Hematopoietic multipotent progenitor cell (in vitro differentiated cells): ENCODE measurements around the gene VPS72. TPM values are rescaled to one million over a fixed set of nuclear protein-coding genes. Genes with fewer than 3 reads are reported as not detected.
"Not testable (repeated sequence)": the region's sequence is repeated elsewhere in the genome, so short reads cannot be mapped to it uniquely, and the experiment has no call there.

ENCODE experiments used
- DNase-seq, 3 donors: peaks; one replicate each; pipeline ENCODE4 v3.0.0-alpha.2; 2011 to 2015; ENCODE audit warnings: low read depth in 2 of 3, low spot score in 2 of 3
- total RNA-seq: library from RNA; depleted of rRNA; stranded (reverse); fragments of >200 nt; gene quantifications from one replicate; pipeline ENCODE4 v1.2.3, GENCODE V29; 2012

Gene VPS72
- 43.4 TPM for total RNA-seq

DNA sequence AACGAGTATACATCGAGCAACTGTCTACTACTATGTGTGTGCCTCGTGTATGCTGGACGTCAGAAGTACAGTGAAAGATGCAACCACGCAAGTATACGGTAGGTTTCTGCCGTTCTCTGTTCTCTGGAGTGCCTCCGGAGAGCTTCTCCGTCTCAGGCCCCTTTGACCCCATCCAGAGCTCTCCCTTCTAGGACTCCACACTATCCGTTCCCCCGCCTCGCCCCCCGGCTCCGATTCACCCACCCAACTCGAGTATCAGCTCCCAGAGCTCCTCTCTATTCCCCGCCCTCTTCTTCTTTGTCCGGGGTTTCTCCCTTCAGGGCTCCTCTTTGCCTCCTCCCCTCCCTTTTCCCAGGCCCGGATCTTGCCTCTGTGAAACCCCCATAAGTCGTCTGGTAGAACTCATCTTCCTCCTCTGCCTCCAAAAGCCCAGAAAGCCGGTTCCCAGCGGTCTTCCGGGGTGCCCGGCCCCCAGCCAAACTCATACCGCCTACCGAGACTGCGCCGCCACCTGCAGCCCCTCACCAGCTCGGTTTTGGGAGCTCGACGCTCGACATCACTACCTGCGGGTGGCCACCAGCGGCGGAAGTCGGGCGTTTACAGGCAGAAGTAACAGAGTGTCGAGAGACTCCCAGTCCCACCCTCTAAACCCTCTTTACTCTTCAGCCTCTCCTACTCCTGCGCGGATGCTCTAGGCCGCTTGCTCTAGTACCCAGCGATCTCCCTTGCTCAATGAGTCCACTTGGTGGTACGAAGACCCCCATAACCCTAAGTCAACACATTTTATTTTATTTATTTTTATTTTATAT lies at the start of gene VPS72:
VPS72 (minus strand) TSS at position 561 of the 809 bp plus-strand sequence; CDS start at position 485, 76 bp downstream.
- DNase-seq = peak; percentile 65 to 90 (median 85)

DNA sequence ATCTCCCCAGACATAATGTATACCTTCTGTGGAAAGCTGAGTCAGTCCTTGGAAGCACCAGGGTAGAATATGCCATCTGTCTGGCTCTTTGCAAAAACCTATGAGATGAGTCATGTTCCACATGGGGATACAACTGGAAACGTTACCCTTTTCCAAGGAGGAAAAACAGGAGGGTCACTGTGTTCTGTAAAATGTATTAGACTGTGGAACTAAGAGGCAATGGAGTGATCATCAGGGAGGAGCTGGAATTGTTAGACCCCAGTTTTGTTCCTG lies 48.4 kb upstream of the VPS72 start:
- no peak for DNase-seq

DNA sequence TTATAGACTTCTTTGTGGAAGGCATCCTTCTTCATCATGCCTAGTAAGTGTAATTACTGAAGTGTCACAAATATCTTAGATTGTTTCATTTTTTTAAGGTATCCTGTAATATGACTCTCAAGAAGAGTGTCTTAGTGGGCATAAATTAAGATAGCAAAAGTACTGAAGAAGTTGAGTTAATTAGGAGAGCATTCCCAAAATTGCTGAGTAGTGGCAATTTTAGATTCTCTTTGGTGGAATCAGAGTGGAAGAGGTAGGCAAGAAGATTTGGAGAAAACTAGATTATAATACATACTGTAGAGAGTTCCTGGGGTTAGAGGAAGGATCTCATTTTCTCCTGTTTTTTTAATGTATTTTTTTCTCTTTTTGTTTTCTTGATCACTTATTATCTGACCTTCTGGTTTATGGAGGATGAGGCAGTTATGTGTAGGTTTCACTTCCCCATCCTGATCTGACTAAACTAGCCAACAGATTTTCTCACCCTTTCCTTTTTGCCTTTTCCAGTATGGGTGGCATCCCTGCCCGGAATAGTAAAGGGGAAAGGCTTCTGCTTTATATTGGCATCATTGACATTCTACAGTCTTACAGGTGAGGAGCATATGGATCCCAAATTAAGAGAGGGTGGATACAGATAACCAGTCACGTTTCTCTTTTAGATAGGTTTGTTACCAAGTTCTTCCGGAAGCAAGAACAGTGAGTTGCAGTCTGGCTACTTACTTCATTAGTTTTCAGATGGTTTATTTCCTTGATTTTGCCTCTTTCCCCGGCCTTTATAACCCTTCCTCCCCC lies 47.9 kb upstream of the VPS72 start:
- no peak for DNase-seq

DNA sequence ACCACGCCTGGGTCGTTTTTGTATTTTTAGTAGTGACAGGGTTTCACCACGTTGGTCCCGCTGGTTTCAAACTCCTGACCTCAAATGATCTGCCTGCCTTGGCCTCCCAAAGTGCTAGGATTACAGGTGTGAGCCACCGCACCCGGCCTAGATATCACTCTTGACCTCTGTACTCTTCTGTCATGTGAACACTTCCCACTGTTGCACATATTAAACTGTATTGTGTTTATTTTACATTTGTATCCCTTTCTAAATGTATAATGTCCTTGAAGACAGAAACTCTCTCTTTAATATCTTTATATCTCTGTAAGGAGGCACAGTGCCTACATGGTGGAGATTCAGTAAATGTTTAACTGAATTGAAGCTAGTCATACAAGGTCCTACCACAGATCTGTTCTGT lies 45.2 kb upstream of the VPS72 start:
- DNase-seq = no peak

GRCh38 chr1:151222130-151222529 lies 32.1 kb upstream of the VPS72 start:
- DNase-seq = no peak

GRCh38 chr1:151221616-151222015 lies 31.6 kb upstream of the VPS72 start:
- DNase-seq = no peak

DNA sequence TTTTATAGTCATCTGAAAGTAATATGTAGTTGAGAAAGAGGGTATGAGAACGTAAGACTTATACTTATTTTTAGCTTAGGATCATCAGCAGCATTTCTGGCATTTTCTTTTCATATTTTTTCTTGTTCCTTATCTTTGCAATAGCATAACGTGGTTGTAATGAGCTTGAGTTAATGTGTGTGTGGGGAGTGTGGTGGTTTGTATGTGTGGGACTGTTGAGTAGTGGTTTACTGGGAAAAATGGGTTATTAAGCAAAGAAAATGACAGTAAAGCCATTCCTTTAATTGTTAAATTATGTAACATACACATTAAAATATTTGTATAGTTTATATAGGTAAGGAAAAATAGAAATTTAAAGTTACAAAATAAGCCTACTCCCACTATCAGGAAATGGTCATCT lies 23.6 kb upstream of the VPS72 start:
- no peak for DNase-seq

- DNase-seq = no peak
These were observed 22.1 kb upstream of the VPS72 start for GRCh38 chr1:151211972-151212705.

GRCh38 chr1:151210830-151211229 lies 20.8 kb upstream of the VPS72 start:
- no peak for DNase-seq

DNA sequence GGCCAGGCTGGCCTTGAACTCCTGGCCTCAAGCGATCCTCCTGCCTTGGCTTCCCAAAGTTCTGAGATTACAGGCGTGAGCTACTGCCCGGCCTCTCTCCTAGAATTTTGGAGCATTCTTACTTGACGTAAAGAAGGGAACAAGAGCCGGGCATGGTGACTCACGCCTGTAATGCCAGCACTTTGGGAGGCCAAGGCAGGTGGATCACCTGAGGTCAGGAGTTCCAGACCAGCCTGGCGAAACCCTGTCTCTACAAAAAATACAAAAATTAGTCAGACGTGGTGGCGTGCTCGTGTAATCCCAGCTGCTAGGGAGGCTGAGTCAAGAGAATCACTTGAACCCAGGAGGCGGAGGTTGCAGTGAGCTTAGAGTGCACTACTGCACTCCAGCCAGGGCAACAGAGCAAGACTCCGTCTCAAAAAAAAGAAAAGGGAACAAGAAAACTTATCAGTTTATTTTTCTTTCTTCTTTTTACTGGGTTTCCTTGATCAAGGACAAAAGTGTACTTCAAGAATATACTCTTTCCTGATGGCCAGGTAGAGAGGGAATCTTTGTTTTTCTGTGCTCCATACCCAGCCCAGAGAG lies 15.5 kb upstream of the VPS72 start:
- DNase-seq = not testable (repeated sequence)

- no peak for DNase-seq
These were observed 10.0 kb upstream of the VPS72 start for GRCh38 chr1:151199873-151200581.

- peak; percentile 94 to 99 (median 98) for DNase-seq
These were observed 8.5 kb upstream of the VPS72 start, which contains the start of gene PIP5K1A for GRCh38 chr1:151198254-151199127. Gene PIP5K1A, plus strand, starts transcription at chr1:151198552. Its CDS starts 445 bp downstream, at chr1:151198997.

- no peak for DNase-seq
These were observed 7.9 kb upstream of the VPS72 start for GRCh38 chr1:151197863-151198253.

- peak in 2 of 3 donors; percentile 71 to 87 for DNase-seq
These were observed 6.3 kb upstream of the VPS72 start for GRCh38 chr1:151196292-151196800.

DNA sequence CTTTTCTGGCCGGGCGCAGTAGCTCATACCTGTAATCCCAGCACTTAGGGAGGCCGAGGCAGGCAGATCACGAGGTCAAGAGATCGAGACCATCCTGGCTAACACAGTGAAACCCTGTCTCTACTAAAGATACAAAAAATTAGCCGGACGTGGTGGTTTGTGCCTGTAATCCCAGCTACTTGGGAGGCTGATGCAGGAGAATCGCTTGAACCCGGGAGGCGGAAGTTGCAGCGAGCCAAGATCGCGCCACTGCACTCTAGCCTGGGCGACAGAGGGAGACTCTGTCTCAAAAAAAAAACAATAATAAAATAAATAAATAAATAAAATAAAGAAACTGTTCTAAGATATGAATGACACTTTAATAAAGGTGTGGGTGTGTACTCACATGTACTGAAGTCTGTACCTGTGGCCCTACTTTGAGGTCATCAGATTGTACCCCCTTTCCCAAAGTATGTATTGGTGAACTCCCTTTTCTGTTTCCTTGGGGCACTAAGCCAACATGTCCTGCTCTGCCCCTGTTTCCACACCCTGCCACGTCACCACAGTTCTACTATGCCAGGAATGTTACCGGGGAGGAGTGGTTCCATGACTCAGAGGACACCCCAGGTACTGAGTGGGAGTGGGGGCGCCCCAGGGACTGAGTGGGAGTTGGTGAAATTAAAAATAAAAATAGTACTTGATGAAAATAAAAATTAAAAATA lies 5.0 kb upstream of the VPS72 start:
- DNase-seq = not testable (repeated sequence)

GRCh38 chr1:151193856-151194255 lies 3.9 kb upstream of the VPS72 start:
- no peak for DNase-seq

DNA sequence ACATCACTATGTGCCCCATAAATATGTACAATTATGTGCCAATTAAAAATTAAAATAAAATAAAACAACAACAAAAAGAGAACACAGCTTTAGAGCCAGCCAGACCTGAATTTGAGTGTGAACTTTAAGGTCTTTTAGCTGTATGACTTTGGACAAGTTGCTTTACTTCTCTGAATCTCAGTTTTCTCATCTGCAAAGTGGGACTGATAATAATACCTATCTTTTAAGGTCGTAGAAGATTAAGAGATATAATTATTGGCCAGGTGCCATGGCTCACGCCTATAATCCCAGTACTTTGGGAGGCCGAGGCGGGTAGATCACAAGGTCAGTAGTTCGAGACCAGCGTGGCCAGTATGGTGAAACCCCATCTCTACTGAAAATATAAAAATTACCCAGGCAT lies 3.3 kb upstream of the VPS72 start:
- DNase-seq = no peak

GRCh38 chr1:151192047-151192446 lies 2.0 kb upstream of the VPS72 start:
- DNase-seq = no peak
